GM18498 (cell line): ENCODE results near the gene TRAPPC2B.
"Not testable (repeated sequence)": the region's sequence is repeated elsewhere in the genome, so short reads cannot be mapped to it uniquely, and the experiment has no call there.

Source experiments
- ATAC-seq: cut with Tn5 transposase; IDR thresholded peaks from one replicate; pipeline ENCODE4 v1.9.1; 2021; ENCODE audit warnings: mild to moderate bottlenecking, moderate library complexity; ENCODE audit not compliant: unreplicated experiment

TRAPPC2B gene

GRCh38 chr19:57366776-57367175 lies 3.4 kb downstream of the TRAPPC2B start:
- ATAC-seq = no peak

- ATAC-seq = no peak
Measured at GRCh38 chr19:57374179-57374578, 10.8 kb downstream of the TRAPPC2B start.

GRCh38 chr19:57374647-57375046 lies 11.3 kb downstream of the TRAPPC2B start:
- not testable (repeated sequence) for ATAC-seq

DNA sequence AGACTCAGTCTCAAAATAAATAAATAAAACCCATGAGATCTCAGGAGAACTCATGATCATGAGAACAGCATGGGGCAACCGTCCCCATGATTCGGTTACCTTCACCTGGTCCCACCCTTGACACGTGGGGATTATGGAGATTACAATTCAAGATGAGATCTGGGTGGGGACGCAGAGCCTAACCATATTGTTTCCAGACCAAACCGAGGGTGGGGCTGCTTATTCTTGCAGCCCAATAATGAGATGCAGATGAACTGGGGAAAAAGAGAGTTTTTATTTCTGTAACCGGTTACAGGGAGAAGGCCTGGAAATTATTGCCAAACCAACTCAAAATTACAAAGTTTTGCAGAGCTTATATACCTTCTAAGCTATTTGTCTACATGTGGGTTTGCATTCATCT lies 12.8 kb downstream of the TRAPPC2B start:
- no peak for ATAC-seq

- ATAC-seq = no peak
Measured at GRCh38 chr19:57377498-57378146, 14.3 kb downstream of the TRAPPC2B start.

- ATAC-seq = no peak
Measured at GRCh38 chr19:57380923-57381322, 17.6 kb downstream of the TRAPPC2B start.

GRCh38 chr19:57382806-57383488 lies 19.6 kb downstream of the TRAPPC2B start:
- no peak for ATAC-seq

GRCh38 chr19:57389194-57389729 lies 25.9 kb downstream of the TRAPPC2B start:
- peak; percentile 4 for ATAC-seq

DNA sequence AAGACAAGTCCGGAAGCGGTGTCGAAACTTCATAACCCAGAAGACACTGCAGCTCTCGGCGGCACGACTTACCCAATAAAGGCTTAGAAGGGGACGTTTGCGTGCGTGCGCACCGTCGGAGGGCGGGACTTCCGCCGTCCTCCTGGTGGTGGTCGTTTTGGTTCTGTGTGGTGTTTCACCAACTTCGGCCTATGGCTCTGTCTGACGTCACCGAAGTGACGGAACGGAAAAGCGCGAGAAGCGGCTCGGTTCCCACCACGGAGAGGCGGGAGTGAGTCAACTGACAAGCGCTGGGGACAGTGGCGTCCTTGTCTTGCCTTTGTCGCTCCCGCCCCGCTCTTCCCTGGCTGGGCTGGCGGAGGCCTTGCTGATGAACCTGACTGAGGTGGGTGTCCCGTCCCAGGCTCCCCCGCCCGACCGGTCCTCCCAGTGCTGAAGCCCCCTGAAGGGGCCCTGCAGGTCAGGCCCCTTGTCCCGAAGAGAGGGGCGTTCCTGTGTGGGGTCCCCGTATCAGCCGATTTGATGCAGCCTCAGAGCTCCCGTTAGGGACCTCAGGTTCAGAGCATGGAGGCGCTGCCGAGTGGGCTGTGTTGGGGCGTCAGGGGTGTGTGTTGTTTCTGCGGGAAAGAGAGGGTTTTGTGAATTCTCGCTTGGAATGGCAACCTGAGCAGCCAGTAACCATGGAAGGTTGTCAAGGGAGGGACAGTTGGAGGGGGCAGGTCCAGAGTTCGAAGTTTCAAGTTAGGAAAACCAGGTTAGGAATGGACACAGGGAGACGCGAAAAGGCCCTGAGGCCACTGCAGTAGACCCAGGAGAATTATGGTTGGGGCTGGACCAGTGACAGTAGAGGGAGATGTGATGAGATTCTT lies 26.6 kb downstream of the TRAPPC2B start, which contains the start of gene ZNF548:
Gene ZNF548 (plus strand): TSS at position 125 of the 869 bp plus-strand sequence. CDS start 246 bp downstream, at position 371.
- ATAC-seq = peak; percentile 98

GRCh38 chr19:57395710-57396109 lies 32.4 kb downstream of the TRAPPC2B start:
- ATAC-seq = no peak

GRCh38 chr19:57398868-57399267 lies 35.5 kb downstream of the TRAPPC2B start:
- ATAC-seq = no peak

- ATAC-seq = no peak
Measured at GRCh38 chr19:57403737-57404563, 40.6 kb downstream of the TRAPPC2B start.

DNA sequence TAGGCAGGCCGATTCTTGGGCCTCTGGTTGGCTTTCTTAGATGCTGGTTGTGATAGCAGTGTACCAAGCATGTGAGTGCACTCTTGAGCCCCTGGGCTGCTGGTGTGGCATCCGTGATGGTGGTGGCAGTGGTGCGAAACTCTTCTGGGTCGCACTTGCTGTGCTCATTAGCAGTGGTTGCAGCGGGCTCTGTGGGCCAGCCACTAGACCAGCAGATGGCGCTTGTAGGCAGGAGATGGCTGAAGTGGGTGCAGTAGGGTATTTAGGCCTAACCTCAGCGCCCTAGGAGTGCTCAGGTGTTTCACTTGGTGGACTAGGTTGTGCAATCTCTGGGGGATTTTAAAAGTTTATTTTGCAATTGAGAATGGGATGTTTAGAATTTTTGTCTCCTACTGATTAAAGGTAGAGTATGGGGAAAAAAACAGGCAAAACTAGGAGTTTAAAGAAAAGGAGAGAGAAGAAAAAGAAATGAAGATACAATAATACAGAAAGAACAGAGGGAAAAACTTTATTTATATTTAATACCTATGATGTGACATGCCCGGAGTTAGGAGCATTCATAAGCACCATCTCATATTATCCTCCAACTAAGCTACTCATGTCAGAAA lies 43.3 kb downstream of the TRAPPC2B start:
- no peak for ATAC-seq

- ATAC-seq = peak; percentile 98
Measured at GRCh38 chr19:57410877-57411671, 47.7 kb downstream of the TRAPPC2B start, which contains the start of gene ZNF17. Gene ZNF17, plus strand, starts transcription at chr19:57411161. Its CDS starts 2,455 bp downstream, at chr19:57413616.
